ENCODE results near the gene ANHX.

DNA sequence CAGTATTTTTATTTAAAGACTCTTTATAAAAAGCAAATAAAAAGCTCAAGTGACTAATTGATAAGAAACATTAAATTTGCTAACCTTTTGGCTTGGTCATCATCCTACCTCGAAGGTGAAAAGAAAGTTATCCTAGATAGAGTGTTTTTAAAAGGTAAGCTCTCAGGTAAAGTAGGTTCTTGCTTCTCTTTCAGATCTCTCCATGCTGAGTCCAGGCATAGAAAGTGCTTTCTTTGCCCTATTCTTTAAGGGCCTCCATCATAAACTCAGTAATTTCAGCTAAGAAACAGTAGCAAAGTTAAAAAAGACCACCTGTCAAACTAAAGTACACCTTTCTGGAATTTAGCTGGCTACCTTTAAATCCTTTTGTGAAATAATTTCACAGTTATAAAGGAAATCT, 20.6 kb upstream of the ANHX start:
- TF ChIP-seq CTCF (conservative IDR thresholded peaks at IDR 0.05) (no peak), ZFX (IDR thresholded peaks at IDR 0.05) (no peak)

All from C4-2B (cell line).